C4-2B (cell line): ENCODE data around the gene CCDC57.

Experiments used
- CTCF ChIP-seq: fragments of 450-650 bp; conservative IDR thresholded peaks from 2 replicates; pipeline ENCODE4 v1.5.1; 2017; ENCODE audit warnings: mild to moderate bottlenecking
- ZFX ChIP-seq: fragments of 450-650 bp; IDR thresholded peaks from 2 replicates; pipeline ENCODE4 v1.6.1; 2017

GRCh38 chr17:82255402-82255972, 42.8 kb upstream of the CCDC57 start:
- TF ChIP-seq CTCF, result no peak
- TF ChIP-seq ZFX, result no peak
